GM12864 (cell line): ENCODE data around the gene OR5D18.
"Not testable (repeated sequence)": the region's sequence is repeated elsewhere in the genome, so short reads cannot be mapped to it uniquely, and the experiment has no call there.

Source experiments
- DNase-seq: peaks from one replicate; pipeline ENCODE4 v3.0.0-alpha.2; 2011; ENCODE audit warnings: low read depth
- H3K4me3 ChIP-seq: 2 replicates; pipeline ENCODE4 v1.5.1; 2011; ENCODE audit warnings: mild to moderate bottlenecking, low read depth, low read length, control low read depth
- CTCF ChIP-seq: IDR thresholded peaks from 2 replicates; pipeline ENCODE4 v1.5.1; 2011; ENCODE audit warnings: low read depth, mild to moderate bottlenecking, moderate library complexity, low read length, control low read depth, inconsistent platforms; ENCODE audit errors: missing control alignments

Gene OR5D18

GRCh38 chr11:55826919-55827318 is 7.5 kb downstream of the OR5D18 start, which contains the start of gene OR5L2:
Gene OR5L2, plus strand, starts transcription at chr11:55827219. Its CDS starts 0 bp downstream, at chr11:55827219.
- no peak within 1 kb of the TSS for H3K4me3 ChIP-seq
- no peak for TF ChIP-seq CTCF
- no peak for DNase-seq

- no peak for DNase-seq
- TF ChIP-seq CTCF: no peak
- no peak within 1 kb of the TSS for H3K4me3 ChIP-seq
Measured at GRCh38 chr11:55838452-55838851, 19.0 kb downstream of the OR5D18 start, which contains the start of gene OR5D16. Gene OR5D16, plus strand, starts transcription at chr11:55838752. Its CDS starts 0 bp downstream, at chr11:55838752.

- TF ChIP-seq CTCF: no peak
- no peak for DNase-seq
- no peak overlapping the region for H3K4me3 ChIP-seq
Measured at GRCh38 chr11:55847453-55847852, 28.0 kb downstream of the OR5D18 start.

- no peak overlapping the region for H3K4me3 ChIP-seq
- no peak for DNase-seq
- no peak for TF ChIP-seq CTCF
Measured at GRCh38 chr11:55849037-55849436, 29.6 kb downstream of the OR5D18 start.

GRCh38 chr11:55852141-55852540 is 32.7 kb downstream of the OR5D18 start:
- DNase-seq: no peak
- no peak for TF ChIP-seq CTCF
- no peak overlapping the region for H3K4me3 ChIP-seq

GRCh38 chr11:55854704-55855103 is 35.3 kb downstream of the OR5D18 start:
- TF ChIP-seq CTCF: no peak
- DNase-seq: no peak
- H3K4me3 ChIP-seq: no peak overlapping the region

GRCh38 chr11:55867354-55867753 is 47.9 kb downstream of the OR5D18 start:
- DNase-seq, H3K4me3 ChIP-seq: not testable (repeated sequence)
